Right renal cortex interstitium (tissue), 3 donors: ENCODE results near the gene ZIC3. TPM values are rescaled to one million over a fixed set of nuclear protein-coding genes. Genes with fewer than 3 reads are reported as not detected.
"Not testable (repeated sequence)": the region's sequence is repeated elsewhere in the genome, so short reads cannot be mapped to it uniquely, and the experiment has no call there.

Source experiments
- DNase-seq, 3 donors: peaks; one replicate each; pipeline ENCODE4 v3.0.0-alpha.2; 2013; ENCODE audit warnings: low read depth in 3 of 3, low spot score in 2 of 3
- polyA plus RNA-seq, 3 donors: library from polyadenylated mRNA; unstranded; fragments of 120-200 nt; gene quantifications; one replicate each; pipeline ENCODE4 v1.2.1, GENCODE V29; 2013; ENCODE audit not compliant: insufficient read length in 3 of 3

ZIC3 gene
- polyA plus RNA-seq = under 1 TPM in 1 of 3 donors, not detected in 2; 0.04 TPM

DNA sequence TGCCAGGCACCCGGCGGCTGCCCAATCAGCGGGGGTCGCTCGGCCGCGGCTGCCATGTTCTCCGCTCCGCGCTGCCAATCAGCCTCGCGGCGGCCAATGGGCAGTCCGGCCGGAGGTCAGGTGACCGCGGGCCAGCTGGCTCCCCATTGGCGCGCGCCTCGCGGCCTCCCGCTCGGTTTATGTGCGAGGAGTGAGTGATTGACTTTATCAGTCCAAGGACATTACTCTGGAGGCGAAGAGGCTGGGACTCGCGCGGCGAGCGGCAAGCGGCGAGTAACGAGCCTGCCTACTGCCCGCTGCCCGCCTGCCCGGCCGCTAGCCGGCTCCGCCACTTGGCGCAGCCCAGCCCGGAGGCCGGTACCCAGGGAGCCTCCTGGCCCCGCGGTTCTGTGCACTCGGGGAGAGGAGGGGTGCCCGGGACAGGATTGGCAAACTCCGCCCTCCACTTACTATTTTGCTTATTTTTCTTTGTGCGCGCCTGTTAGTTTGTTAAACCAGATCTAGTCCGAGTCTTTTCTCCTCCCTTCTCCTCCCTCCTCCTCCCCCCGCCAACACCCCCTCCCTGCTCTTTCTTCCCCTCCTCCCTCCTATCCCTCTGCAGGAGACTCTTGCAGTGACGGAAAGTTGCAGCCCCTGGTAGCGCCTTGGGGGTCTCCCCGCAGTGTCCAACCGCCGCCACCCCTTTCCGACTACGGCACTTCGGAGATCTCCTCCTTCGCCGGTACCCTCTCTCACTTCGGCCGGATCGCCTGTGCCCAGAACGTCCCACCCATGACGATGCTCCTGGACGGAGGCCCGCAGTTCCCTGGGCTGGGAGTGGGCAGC, at the start of gene ZIC3:
ZIC3 (plus strand) TSS at position 207 of the 825 bp plus-strand sequence; CDS start at position 772, 565 bp downstream.
- DNase-seq = no peak

DNA sequence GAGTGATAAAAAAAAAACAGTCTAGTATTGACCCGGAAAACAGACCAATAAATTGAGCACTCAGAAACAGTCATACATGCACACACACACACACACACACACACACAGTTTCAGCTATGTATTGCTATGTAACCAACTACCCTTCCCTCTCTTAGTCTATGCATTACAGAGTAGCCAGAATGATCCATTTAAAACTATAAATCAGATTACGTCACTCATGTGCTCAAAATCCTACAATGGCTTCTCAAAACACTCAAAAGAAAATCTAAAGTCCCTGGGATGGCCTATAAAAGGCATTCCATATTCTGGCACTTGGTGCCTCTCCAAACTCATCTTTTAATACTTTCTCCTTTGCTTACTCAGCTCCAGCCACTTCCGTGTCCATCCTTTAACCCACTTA, 46.5 kb upstream of the ZIC3 start:
- DNase-seq = no peak

GRCh38 chrX:137545711-137546651, 19.9 kb upstream of the ZIC3 start:
- DNase-seq = no peak

- no peak for DNase-seq
Measured at GRCh38 chrX:137547291-137547690, 18.6 kb upstream of the ZIC3 start.

- no peak for DNase-seq
Measured at GRCh38 chrX:137548261-137548660, 17.7 kb upstream of the ZIC3 start.

- no peak for DNase-seq
Measured at GRCh38 chrX:137549073-137549472, 16.9 kb upstream of the ZIC3 start.

DNA sequence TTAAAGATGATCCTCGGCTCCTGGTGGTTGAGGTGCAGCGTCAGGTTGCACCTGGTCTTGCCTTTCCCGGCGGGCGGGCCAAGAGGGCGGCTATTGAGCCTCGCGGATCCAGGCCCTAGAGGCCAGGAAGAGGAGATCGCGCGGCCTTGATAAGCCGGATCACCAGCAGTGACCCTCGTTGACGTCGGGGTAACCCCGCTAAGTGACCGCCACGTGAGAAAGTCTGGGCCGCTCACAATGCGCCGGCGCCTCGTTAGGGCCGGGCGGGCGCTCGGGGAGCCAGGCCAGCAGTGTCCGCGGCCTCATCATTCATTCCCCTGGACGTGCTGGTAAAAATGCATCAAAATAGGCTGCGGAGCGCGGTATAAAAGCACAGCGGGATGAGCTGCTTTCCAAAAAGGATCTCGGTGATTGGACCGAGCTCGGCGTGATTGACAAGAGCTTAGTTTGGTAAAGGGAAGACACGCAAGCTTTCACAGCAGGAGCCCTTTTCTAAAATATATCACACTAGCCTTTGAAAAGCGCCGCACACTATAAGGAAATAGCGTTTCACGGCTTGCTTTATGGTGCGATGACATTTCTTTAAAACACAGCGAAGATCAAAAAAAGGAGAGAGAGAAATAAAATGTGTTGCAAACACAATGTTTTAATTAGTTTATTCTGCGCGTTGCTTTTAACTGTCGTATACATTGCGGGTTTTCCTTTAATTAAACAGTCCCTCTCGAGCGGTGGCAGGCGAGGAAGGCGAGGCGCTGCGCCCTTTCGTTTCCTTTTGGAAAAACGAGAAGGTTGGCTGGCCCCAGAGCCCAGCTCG, 15.9 kb upstream of the ZIC3 start:
- DNase-seq = no peak

GRCh38 chrX:137550665-137551261, 15.2 kb upstream of the ZIC3 start:
- no peak for DNase-seq

DNA sequence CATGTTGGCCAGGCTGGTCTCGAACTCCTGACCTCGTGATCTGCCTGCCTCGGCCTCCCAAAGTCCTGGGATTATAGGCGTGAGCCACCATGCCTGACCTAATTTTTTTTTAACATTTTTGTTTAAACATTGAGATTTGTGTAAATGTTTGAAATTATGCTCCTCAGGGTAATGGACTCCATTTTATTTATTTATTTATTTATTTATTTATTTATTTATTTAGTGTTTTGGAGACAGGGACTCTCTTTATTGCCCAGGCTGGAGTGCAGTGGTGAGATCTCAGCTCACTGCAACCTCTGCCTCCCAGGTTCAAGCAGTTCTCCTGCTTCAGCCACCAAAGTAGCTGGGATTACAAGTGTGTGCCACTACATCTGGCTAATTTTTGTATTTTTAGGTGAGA, 13.8 kb upstream of the ZIC3 start:
- DNase-seq = not testable (repeated sequence)

DNA sequence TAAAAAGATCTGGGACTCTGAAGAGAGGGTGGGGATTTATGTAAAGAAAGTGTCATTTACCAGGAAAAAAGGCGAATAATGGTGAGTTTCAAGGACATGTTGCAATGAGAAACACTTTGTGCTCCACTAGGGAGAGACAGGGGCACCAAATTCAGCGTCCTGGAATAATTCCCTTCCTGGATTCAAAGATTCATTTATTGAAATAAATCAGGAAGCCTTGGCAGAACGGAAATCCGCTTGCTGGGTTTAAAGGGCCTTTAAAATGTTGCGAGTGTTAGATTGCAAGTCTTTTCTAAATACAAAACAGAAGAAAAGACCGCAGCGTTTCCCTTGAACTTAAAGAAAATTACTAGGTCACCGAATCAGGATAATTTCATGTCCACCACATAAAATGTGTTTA, 3.8 kb upstream of the ZIC3 start:
- DNase-seq = no peak

- DNase-seq = no peak
Measured at GRCh38 chrX:137563681-137564651, 2.0 kb upstream of the ZIC3 start.

DNA sequence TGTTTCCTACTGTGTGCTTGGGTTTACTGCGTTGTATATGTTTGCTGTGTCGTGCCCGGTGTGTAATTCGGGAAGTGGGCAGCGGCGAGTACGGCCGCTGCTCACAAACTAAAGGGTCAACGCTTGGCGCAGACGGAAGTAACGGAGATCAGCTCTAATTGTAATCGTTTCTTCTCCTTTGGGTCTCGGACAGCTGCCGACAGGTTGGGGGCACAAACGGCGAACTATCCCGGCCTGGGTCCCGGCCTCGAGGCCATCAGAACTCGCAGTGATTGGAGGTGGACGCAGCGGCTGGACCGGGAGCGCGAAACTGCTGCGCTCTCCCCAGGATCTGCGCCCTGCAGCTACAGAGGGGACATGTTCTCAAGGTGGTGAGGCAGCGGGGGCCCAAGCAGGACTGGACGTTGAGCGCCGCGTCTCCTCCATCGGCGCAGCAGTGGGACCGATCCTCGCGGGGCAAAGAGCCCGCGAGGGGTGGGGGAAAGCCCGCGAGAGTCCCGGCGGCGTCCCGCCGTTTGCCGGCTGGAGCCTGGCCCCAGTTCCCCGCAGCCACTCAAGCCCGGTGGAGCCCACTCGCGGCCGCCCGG, 516 bp upstream of the ZIC3 start:
- no peak for DNase-seq

DNA sequence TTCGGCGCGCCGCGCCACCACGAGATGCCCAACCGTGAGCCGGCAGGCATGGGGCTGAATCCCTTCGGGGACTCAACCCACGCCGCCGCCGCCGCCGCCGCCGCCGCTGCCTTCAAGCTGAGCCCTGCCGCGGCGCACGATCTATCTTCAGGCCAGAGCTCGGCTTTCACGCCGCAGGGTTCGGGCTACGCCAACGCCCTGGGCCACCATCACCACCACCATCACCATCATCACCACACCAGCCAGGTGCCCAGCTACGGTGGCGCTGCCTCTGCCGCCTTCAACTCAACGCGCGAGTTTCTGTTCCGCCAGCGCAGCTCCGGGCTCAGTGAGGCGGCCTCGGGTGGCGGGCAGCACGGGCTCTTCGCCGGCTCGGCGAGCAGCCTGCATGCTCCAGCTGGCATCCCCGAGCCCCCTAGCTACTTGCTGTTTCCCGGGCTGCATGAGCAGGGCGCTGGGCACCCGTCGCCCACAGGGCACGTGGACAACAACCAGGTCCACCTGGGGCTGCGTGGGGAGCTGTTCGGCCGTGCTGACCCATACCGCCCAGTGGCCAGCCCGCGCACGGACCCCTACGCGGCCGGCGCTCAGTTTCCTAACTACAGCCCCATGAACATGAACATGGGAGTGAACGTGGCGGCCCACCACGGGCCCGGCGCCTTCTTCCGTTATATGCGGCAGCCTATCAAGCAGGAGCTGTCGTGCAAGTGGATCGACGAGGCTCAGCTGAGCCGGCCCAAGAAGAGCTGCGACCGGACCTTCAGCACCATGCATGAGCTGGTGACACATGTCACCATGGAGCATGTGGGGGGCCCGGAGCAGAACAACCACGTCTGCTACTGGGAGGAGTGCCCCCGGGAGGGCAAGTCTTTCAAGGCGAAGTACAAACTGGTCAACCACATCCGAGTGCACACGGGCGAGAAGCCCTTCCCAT, 1.1 kb downstream of the ZIC3 start:
- DNase-seq = no peak

DNA sequence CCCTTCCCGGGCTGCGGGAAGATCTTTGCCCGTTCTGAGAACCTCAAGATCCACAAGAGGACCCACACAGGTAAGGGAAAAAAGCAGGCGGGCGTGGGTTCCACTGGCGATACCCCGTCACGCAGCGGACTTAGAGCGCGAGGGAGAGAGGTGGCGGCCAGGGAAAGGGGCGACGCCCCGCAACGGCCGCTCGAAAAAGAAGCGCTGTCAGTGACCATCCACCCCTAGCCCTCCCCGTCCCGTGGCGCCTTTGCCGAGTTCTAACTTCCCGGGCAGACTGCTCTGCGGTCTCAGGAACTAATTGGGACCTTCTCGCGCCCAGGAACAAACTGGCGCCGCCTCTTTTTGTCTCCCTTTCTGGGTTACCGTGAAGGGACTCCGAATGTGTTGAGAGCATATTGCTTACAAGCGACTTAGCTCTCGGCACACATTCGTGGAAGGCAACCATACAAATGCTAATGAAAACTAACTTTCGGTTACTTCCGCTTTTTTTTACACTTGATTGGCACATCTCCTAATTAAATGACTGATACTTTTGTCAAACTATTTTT, 1.8 kb downstream of the ZIC3 start:
- DNase-seq = no peak

GRCh38 chrX:137568741-137569469, 3.0 kb downstream of the ZIC3 start:
- no peak for DNase-seq

- no peak for DNase-seq
Measured at GRCh38 chrX:137569470-137569891, 3.6 kb downstream of the ZIC3 start.
